Endothelial cell of umbilical vein (primary cell): Measurements from ENCODE around the gene CLDN9. TPM values are rescaled to one million over a fixed set of nuclear protein-coding genes. Genes with fewer than 3 reads are reported as not detected.

Experiments
- BruUV-seq: library from RNA; stranded (reverse); fragments of 400-500 nt; replicated peaks from 2 replicates; lab custom pipeline; 2021; lab: Mats Ljungman, UMichigan
- CTCF ChIA-PET: fragments of 300-600, 350-600 bp; sonication (Branson Sonifier 250); formaldehyde crosslinking; loops from one replicate; lab custom pipeline; 2021; ENCODE audit warnings: antibody characterized with exemption, inconsistent platforms; lab: Charles Lee
- POLR2A ChIA-PET: fragments of 300-600, 350-600 bp; sonication (Branson Sonifier 250); formaldehyde crosslinking; loops from one replicate; lab custom pipeline; 2021; ENCODE audit warnings: antibody characterized with exemption, inconsistent platforms; lab: Charles Lee
- DNase-seq: peaks from one replicate; pipeline ENCODE4 v3.0.0-alpha.2; 2011; ENCODE audit warnings: low read depth, low spot score
- FAIRE-seq: peaks from 2 replicates; lab custom pipeline; 2011; peaks lifted over from hg19 to GRCh38; lab: Jason Lieb, UNC
- H2AFZ ChIP-seq: 2 replicates; pipeline ENCODE4 v1.6.0; 2012; ENCODE audit warnings: low read depth, low read length, control low read depth, inconsistent platforms
- H3K27ac ChIP-seq: 2 replicates; pipeline ENCODE4 v1.5.1; 2011; ENCODE audit warnings: low read depth, mild to moderate bottlenecking, control low read depth, low read length, moderate library complexity; ENCODE audit not compliant: insufficient read depth
- H3K27me3 ChIP-seq, 2 experiments: 2 replicates each; pipeline versions ENCODE4 v1.6.0 to v1.6.1; 2011; ENCODE audit warnings: low read length in 2 of 2, mixed read lengths in 1 of 2; ENCODE audit not compliant: control insufficient read depth in 2 of 2, insufficient read depth in 2 of 2
- H3K36me3 ChIP-seq, 2 experiments: 2 replicates in 1 of 2; 3 replicates in 1 of 2; pipeline ENCODE4 v1.5.1; 2011; ENCODE audit warnings: low read length in 2 of 2, mild to moderate bottlenecking in 1 of 2, moderate library complexity in 1 of 2; ENCODE audit not compliant: control insufficient read depth in 2 of 2, insufficient read depth in 2 of 2; ENCODE audit errors: extremely low read depth in 1 of 2
- H3K4me1 ChIP-seq: 3 replicates; pipeline ENCODE4 v1.5.1; 2011; ENCODE audit warnings: mild to moderate bottlenecking, low read length; ENCODE audit not compliant: control insufficient read depth, insufficient read depth; ENCODE audit errors: extremely low read depth
- H3K4me2 ChIP-seq: 2 replicates; pipeline ENCODE4 v1.6.1; 2011; ENCODE audit warnings: low read length, control low read depth, mixed read lengths; ENCODE audit not compliant: insufficient read depth
- H3K4me3 ChIP-seq, 3 experiments: fragments of 200-600 bp in 1 of 3; sonication (generic), shearing (Covaris generic) in 1 of 3; replicated peaks in 1 of 3; 2 replicates each; pipeline ENCODE4 v1.5.1; 2011 to 2016; ENCODE audit warnings: control low read depth in 3 of 3, low read length in 3 of 3, mild to moderate bottlenecking in 2 of 3, inconsistent platforms in 1 of 3, low read depth in 1 of 3, moderate library complexity in 1 of 3; ENCODE audit not compliant: insufficient read depth in 1 of 3
- H3K79me2 ChIP-seq: 2 replicates; pipeline ENCODE4 v1.6.0; 2012; ENCODE audit warnings: low read length, inconsistent platforms; ENCODE audit not compliant: control insufficient read depth, insufficient read depth
- H3K9ac ChIP-seq: replicated peaks from 2 replicates; pipeline ENCODE3; 2011; ENCODE audit warnings: low read length, control low read depth; ENCODE audit not compliant: insufficient read depth; ENCODE audit errors: extremely low read depth
- H3K9me1 ChIP-seq: replicated peaks from 3 replicates; pipeline ENCODE4 v1.6.0; 2011; ENCODE audit warnings: mild to moderate bottlenecking, low read length; ENCODE audit not compliant: control insufficient read depth, insufficient read depth; ENCODE audit errors: extremely low read depth
- H3K9me3 ChIP-seq: replicated peaks from 2 replicates; pipeline ENCODE4 v1.5.1; 2012; ENCODE audit warnings: low read length, inconsistent platforms; ENCODE audit not compliant: control insufficient read depth, insufficient read depth
- H4K20me1 ChIP-seq: replicated peaks from 2 replicates; pipeline ENCODE3; 2011; ENCODE audit warnings: mild to moderate bottlenecking, low read length; ENCODE audit not compliant: control insufficient read depth, insufficient read depth; ENCODE audit errors: extremely low read depth
- CTCF ChIP-seq, 2 donors: IDR thresholded peaks; 1 replicate in 1 of 2; 2 replicates in 1 of 2; pipeline ENCODE4 v1.5.1; 2011; ENCODE audit warnings: low read length in 2 of 2, mild to moderate bottlenecking in 2 of 2, moderate library complexity in 2 of 2, control low read depth in 1 of 2, inconsistent platforms in 1 of 2, low read depth in 1 of 2; ENCODE audit not compliant: insufficient read depth in 1 of 2; ENCODE audit errors: extremely low read depth in 1 of 2
- dilution Hi-C: fragments of 300-500 bp; cut with MboI; formaldehyde crosslinking; loops from one replicate; pipeline ENCODE4 v1.15.0; 2019; ENCODE audit warnings: low sequenced_read_pairs; ENCODE audit not compliant: extremely low pct_ligation_motif_present
- intact Hi-C: fragments of 100-400 bp; cut with micrococcal nuclease; formaldehyde crosslinking; loops from one replicate; pipeline ENCODE4 v1.10.0; 2022
- polyA plus RNA-seq, 4 experiments: library from polyadenylated mRNA; depleted of rRNA in 3 of 4; stranded (reverse) in 3 of 4; unstranded in 1 of 4; fragments of >200 nt; gene quantifications; 2 replicates each; pipeline versions ENCODE4 v1.2.1 to v1.2.3, GENCODE V29; 2011 to 2012; ENCODE audit warnings: missing spikeins in 1 of 4
- total RNA-seq: library from RNA; stranded (reverse); gene quantifications from 2 replicates; pipeline ENCODE4 v1.2.3, GENCODE V29; 2021

CLDN9 gene
- total and polyA plus RNA-seq, 2 donors (not counting 3 experiments of a cell fraction or from before 2014, with no cell fraction given), result 0.06 TPM; not detected in 1

GRCh38 chr16:3060339-3061127, 47.8 kb downstream of the CLDN9 start:
- no TSS peak for BruUV-seq

More at GRCh38 chr16:3060339-3061127, 47.8 kb downstream of the CLDN9 start:
- Histone ChIP-seq H3K79me2 (no peaks in the 10 kb centered on the region), H4K20me1 (no peaks in the 10 kb centered on the region), H3K4me3 (no peak overlapping the region), H3K9me3 (no peaks in the 10 kb centered on the region), H3K4me2 (no peak overlapping the region), H3K27ac (no peak overlapping the region), H3K27me3 (no peaks in the 10 kb centered on the region), H3K9me1 (no peaks in the 10 kb centered on the region), H3K9ac (no peak overlapping the region), H3K36me3 (no peaks in the 10 kb centered on the region), H3K4me1 (peaks cover 19% of the 10 kb centered on the region), H2AFZ (no peak overlapping the region)
- POLR2A ChIA-PET, result interaction anchor here (2.1 kb wide), 1 partner anchor 70 kb away, joined by 5 read pairs; no protein-coding TSS in a partner anchor
- FAIRE-seq, result no peak
- CTCF ChIA-PET, result interaction anchor here (0.9 to 2.6 kb wide), 8 partner anchors 23 to 74 kb away, joined by 3 to 113 read pairs (median 14); partner anchors contain the start of genes ZNF205 and ZNF213
- intact Hi-C loops, result no loop called here
- dilution Hi-C loops, result no loop called here
- no peak for TF ChIP-seq CTCF (IDR thresholded peaks at IDR 0.05; ENCODE audit: extremely low read depth in 1 of 2, insufficient read depth in 1 of 2, low read depth in 1 of 2, low read length in 2 of 2)
- no peak for DNase-seq
